Esophagus muscularis mucosa (tissue), 4 donors: ENCODE measurements around the gene PGRMC1. TPM values are rescaled to one million over a fixed set of nuclear protein-coding genes. Genes with fewer than 3 reads are reported as not detected.

Experiments used
- DNase-seq: peaks from one replicate; pipeline ENCODE4 v3.0.0-alpha.2; 2017; ENCODE audit errors: extremely low spot score
- H3K27ac ChIP-seq, 4 donors: fragments of 200-600 bp; sonication (generic); replicated peaks in 1 of 4; 1 replicate in 3 of 4; 2 replicates in 1 of 4; pipeline ENCODE4 v1.5.1; 2016 to 2019; ENCODE audit warnings: mild to moderate bottlenecking in 1 of 4
- H3K27me3 ChIP-seq, 4 donors: fragments of 200-600 bp; sonication (generic); one replicate each; pipeline versions ENCODE4 v1.5.1 to v1.6.0; 2016 to 2019
- H3K36me3 ChIP-seq, 4 donors: fragments of 200-600 bp; sonication (generic); one replicate each; pipeline ENCODE4 v1.5.1; 2016 to 2019
- H3K4me1 ChIP-seq, 4 donors: fragments of 200-600 bp; sonication (generic); one replicate each; pipeline ENCODE4 v1.5.1; 2016 to 2019
- H3K4me3 ChIP-seq, 4 donors: fragments of 200-600 bp; sonication (generic); 1 replicate in 2 of 4; 2 replicates in 2 of 4; pipeline ENCODE4 v1.5.1; 2016 to 2019; ENCODE audit warnings: mild to moderate bottlenecking in 4 of 4, moderate library complexity in 1 of 4
- H3K9me3 ChIP-seq, 4 donors: fragments of 200-600 bp; sonication (generic); 1 replicate in 3 of 4; 2 replicates in 1 of 4; pipeline ENCODE4 v1.5.1; 2016 to 2019
- EP300 ChIP-seq: sonication (generic); formaldehyde crosslinking; IDR thresholded peaks from one replicate; pipeline ENCODE4 v1.6.1; 2017; ENCODE audit warnings: antibody characterized with exemption
- POLR2A ChIP-seq: fragments of 450-650 bp; IDR thresholded peaks from one replicate; pipeline ENCODE4 v1.6.1; 2017; ENCODE audit warnings: antibody characterized with exemption, moderate library complexity, mild to moderate bottlenecking, low read depth
- POLR2AphosphoS5 ChIP-seq, 2 donors: sonication (generic); formaldehyde crosslinking; IDR thresholded peaks; one replicate each; pipeline ENCODE4 v1.6.1; 2017; ENCODE audit warnings: antibody characterized with exemption in 2 of 2
- WGBS: methylation state at CpG from one replicate; pipeline ENCODE4 v1.1.5; 2018; 5-methylcytosine and 5-hydroxymethylcytosine counted together
- intact Hi-C: fragments of 100-400 bp; cut with DNase I; formaldehyde crosslinking; loops from one replicate; pipeline ENCODE4 v1.15.1; 2023
- total RNA-seq, 4 donors: library from RNA; depleted of rRNA; stranded (reverse); fragments of >200 nt; gene quantifications; one replicate each; pipeline versions ENCODE4 v1.1.0 to v1.2.1, GENCODE V29; 2016
- TF ChIP-seq, protein P1 (sequence below), 3 experiments: fragments of 200-600 bp in 2 of 3; fragments of 450-650 bp in 1 of 3; sonication (generic) in 2 of 3; IDR thresholded peaks; one replicate each; pipeline ENCODE4 v1.5.1; 2017 to 2019; ENCODE audit warnings: antibody characterized with exemption in 3 of 3, mild to moderate bottlenecking in 2 of 3, moderate library complexity in 1 of 3

PGRMC1 gene
- total RNA-seq, 4 donors from 2014 or later = 94.7 to 152 (median 138) TPM

DNA sequence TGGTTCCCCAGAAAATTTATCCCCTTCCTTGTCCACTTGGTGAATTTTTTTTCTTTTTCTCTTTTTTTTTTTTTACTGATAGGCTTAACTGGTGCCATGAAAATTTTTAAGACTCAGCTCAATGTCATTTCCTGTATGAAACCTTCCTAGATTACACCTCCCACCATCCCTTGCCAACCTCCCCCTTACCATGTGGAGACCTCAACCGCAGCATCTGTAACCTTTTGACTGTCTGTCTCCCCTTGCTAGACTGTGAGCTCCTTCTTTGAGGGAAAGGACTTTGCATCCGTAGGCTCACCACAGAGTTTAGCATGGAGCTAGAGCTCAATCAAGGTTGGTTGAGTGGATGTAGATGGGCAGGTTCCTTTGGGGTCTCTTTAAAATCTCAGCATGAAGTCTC is 5.2 kb upstream of the PGRMC1 start:
- H3K4me3 ChIP-seq = no peak overlapping the region
- TF ChIP-seq, protein P1, sequence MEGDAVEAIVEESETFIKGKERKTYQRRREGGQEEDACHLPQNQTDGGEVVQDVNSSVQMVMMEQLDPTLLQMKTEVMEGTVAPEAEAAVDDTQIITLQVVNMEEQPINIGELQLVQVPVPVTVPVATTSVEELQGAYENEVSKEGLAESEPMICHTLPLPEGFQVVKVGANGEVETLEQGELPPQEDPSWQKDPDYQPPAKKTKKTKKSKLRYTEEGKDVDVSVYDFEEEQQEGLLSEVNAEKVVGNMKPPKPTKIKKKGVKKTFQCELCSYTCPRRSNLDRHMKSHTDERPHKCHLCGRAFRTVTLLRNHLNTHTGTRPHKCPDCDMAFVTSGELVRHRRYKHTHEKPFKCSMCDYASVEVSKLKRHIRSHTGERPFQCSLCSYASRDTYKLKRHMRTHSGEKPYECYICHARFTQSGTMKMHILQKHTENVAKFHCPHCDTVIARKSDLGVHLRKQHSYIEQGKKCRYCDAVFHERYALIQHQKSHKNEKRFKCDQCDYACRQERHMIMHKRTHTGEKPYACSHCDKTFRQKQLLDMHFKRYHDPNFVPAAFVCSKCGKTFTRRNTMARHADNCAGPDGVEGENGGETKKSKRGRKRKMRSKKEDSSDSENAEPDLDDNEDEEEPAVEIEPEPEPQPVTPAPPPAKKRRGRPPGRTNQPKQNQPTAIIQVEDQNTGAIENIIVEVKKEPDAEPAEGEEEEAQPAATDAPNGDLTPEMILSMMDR (IDR thresholded peaks at IDR 0.05) = no peak
- TF ChIP-seq POLR2A (no peak), EP300 (no peak), POLR2AphosphoS5 (IDR thresholded peaks at IDR 0.05) (no peak)
- no peaks in the 10 kb centered on the region for H3K27me3 ChIP-seq
- no peaks in the 10 kb centered on the region for H3K36me3 ChIP-seq
- no peaks in the 10 kb centered on the region for H3K9me3 ChIP-seq
- intact Hi-C loops = no loop called here
- H3K4me1 ChIP-seq = peaks cover 0 to 10% (median 4%) of the 10 kb centered on the region in 4 donors
- no peak for DNase-seq
- WGBS = 78% methylated on average over 2 of the region's 2 CpGs
- H3K27ac ChIP-seq = no peak overlapping the region

DNA sequence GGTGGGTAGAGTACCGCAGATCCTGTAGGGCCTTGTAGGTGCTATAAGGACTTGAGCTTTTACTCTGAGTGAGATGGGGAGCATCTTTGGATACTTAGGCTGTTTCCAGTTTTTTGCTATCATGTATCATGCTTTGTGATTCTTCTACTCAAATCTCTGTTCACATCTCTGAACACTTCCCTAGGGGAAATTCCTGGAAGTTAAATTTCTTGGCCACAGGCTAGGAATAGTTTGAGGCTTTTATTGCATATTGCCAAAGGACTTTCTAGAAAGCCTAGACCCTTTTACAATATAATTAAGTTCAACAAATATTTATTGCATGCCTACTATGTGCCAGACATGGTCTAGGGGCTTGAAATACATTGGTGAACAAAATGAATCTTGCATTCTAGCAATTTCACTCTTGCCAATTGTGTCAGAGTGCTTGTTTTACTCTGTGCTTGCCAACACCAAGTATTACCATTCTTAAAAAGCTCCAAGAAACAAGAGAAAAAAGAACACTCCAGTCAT is 4.1 kb upstream of the PGRMC1 start:
- TF ChIP-seq POLR2AphosphoS5 (IDR thresholded peaks at IDR 0.05) = no peak
- TF ChIP-seq POLR2A = no peak
- no peak for TF ChIP-seq EP300
- TF ChIP-seq, protein P1 (IDR thresholded peaks at IDR 0.05) = no peak
- Histone ChIP-seq H3K4me1 (peaks cover 0 to 11% (median 5%) of the 10 kb centered on the region in 4 donors), H3K27ac (no peak overlapping the region), H3K36me3 (no peaks in the 10 kb centered on the region), H3K9me3 (no peaks in the 10 kb centered on the region), H3K27me3 (no peaks in the 10 kb centered on the region), H3K4me3 (no peak overlapping the region)
- 69% methylated on average over 1 of the region's 1 CpG for WGBS
- DNase-seq = no peak
- intact Hi-C loops = no loop called here

DNA sequence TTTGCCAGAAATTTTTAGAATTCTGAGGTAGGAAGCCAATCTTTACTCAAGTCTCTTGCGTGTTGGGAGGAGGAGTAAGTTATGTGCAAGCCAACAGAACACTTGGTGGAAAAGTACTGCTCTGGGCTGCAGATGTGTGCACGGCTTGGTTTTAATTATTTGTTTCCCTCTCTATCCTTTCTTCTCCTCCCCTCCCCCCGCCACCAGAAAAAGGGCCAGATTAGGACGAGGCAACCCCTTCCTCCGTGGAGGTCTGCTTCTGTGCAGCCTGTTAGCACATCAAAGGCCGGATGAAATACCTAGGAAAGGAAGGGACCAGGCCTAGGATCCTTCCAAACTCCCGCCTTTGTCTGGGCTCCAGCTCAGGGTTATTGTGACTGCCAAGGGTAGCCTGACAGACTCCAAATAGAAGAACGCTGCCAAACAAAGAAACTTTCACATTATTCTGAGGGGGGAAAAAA is 1.0 kb upstream of the PGRMC1 start:
- intact Hi-C loops = no loop called here
- Histone ChIP-seq H3K4me3 (peak overlapping the region in 2 of 4 donors; percentile 74 to 75), H3K27ac (peak overlapping the region; percentile 83 to 90 (median 86)), H3K9me3 (no peaks in the 10 kb centered on the region), H3K27me3 (no peaks in the 10 kb centered on the region), H3K4me1 (peaks cover 0 to 24% (median 19%) of the 10 kb centered on the region in 4 donors), H3K36me3 (no peaks in the 10 kb centered on the region)
- WGBS = 54% methylated on average over 8 of the region's 8 CpGs
- TF ChIP-seq POLR2AphosphoS5 (IDR thresholded peaks at IDR 0.05) = no peak
- TF ChIP-seq EP300 = no peak
- TF ChIP-seq, protein P1 (IDR thresholded peaks at IDR 0.05) = no peak
- TF ChIP-seq POLR2A = no peak
- DNase-seq = no peak

DNA sequence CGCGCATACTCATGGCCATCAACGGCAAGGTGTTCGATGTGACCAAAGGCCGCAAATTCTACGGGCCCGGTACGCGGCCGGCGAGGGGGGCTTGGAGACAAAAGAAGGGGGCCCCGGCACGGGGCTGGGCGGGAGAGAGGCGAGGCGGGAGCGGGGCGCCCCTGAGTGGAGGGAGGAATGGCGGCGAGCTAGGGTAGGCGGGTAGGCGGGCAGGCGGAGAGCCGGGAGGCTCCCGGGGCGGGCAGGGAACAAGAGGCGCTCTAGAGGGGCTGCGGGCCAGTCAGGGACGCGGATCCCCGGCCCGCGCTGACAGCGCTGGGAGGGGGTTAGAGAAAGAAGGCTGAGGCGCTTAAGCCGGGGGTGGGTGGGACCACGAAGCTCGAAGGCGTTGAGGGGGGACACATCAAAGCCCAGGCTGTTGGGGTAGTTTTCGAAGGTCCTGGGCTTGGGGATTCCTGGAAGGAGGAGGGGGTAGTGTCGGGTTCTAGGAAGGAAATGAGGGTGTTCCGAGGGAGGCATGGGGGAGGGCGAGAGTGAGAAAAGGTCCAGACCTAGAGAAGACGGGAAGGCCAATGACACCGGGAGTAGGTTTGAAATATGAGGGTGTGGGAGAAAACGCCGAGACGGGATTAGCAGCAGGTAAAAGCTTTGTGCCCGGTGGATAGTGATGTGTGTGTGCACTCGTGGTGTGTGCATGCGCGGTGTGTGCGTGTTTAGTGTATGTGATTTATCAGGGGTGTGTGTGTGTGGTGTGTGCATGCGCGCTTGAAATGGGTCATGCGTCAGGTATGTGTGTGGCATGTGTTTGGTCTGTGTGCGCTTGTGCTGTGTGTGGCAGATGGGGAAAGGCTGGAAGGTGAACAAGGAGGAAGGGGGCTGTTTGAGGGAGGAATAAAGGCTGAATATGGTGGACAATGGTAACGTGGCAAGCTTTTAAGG is 807 bp downstream of the PGRMC1 start:
- DNase-seq = no peak

DNA sequence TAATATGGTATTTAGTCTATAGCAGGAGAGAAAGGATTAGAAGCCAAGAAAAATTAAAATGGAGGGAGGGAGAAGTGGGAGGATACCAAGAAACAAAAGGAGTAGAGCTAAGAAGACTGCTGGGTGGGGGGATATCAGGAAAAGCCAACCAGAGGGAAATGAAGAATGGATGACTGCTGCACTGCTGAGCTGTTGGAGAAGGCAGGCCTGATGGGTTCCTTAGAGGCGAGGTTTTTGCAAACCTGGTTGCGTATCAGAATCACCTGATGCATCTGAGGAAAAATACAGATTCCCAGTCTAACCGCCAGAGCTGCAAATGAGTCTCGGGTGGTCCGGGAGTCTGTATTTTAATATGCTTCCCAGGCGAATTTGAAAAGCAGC is 1.5 kb downstream of the PGRMC1 start:
- peaks cover 0 to under 1% (median 0%) of the 10 kb centered on the region in 4 donors for H3K36me3 ChIP-seq
- no peaks in the 10 kb centered on the region for H3K27me3 ChIP-seq
- no peaks in the 10 kb centered on the region for H3K9me3 ChIP-seq
- peak overlapping the region; percentile 70 to 80 (median 74) for H3K4me3 ChIP-seq
- no peak for DNase-seq
- H3K4me1 ChIP-seq = peaks cover 0 to 30% (median 19%) of the 10 kb centered on the region in 4 donors
- peak overlapping the region in 1 of 4 donors; percentile 90 for H3K27ac ChIP-seq
- WGBS = 62% methylated on average over 6 of the region's 6 CpGs
- intact Hi-C loops = no loop called here
- TF ChIP-seq POLR2A (no peak), POLR2AphosphoS5 (IDR thresholded peaks at IDR 0.05) (no peak), EP300 (no peak)

More for the DNA sequence above, 807 bp downstream of the PGRMC1 start:
- H3K27me3 ChIP-seq = no peaks in the 10 kb centered on the region
- no peaks in the 10 kb centered on the region for H3K36me3 ChIP-seq
- peaks cover 0 to 30% (median 19%) of the 10 kb centered on the region in 4 donors for H3K4me1 ChIP-seq
- intact Hi-C loops = no loop called here
- 43% methylated on average over 55 of the region's 58 CpGs for WGBS
- H3K4me3 ChIP-seq = peak overlapping the region; percentile 70 to 80 (median 74)
- H3K9me3 ChIP-seq = no peaks in the 10 kb centered on the region
- H3K27ac ChIP-seq = peak overlapping the region; percentile 83 to 90 (median 86)
- no peak for TF ChIP-seq EP300
- peak; percentile 12 to 32 for TF ChIP-seq POLR2AphosphoS5 (IDR thresholded peaks at IDR 0.05)
- TF ChIP-seq POLR2A = no peak
